IPS-18c (cell line): ENCODE results near the gene CEACAM5.

ENCODE experiments used
- H3K4me3 ChIP-seq: 2 replicates; pipeline ENCODE4 v1.7.0; 2013; ENCODE audit warnings: low read depth, mild to moderate bottlenecking, low read length, moderate library complexity; ENCODE audit not compliant: insufficient read depth
- H3K9me3 ChIP-seq: one replicate; pipeline ENCODE4 v1.6.1; 2013; ENCODE audit warnings: mild to moderate bottlenecking, low read length, moderate library complexity; ENCODE audit not compliant: control insufficient read depth, insufficient read depth

The CEACAM5 gene

DNA sequence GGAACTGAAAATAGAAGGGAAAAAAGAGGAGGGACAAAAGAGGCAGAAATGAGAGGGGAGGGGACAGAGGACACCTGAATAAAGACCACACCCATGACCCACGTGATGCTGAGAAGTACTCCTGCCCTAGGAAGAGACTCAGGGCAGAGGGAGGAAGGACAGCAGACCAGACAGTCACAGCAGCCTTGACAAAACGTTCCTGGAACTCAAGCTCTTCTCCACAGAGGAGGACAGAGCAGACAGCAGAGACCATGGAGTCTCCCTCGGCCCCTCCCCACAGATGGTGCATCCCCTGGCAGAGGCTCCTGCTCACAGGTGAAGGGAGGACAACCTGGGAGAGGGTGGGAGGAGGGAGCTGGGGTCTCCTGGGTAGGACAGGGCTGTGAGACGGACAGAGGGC is at the start of gene CEACAM5:
Gene CEACAM5, plus strand, starts transcription at position 146 of the 400 bp plus-strand sequence. Its CDS starts 106 bp downstream, at position 252.
- no peak within 1 kb of the TSS for H3K4me3 ChIP-seq
- no peaks in the 10 kb centered on the region for H3K9me3 ChIP-seq

DNA sequence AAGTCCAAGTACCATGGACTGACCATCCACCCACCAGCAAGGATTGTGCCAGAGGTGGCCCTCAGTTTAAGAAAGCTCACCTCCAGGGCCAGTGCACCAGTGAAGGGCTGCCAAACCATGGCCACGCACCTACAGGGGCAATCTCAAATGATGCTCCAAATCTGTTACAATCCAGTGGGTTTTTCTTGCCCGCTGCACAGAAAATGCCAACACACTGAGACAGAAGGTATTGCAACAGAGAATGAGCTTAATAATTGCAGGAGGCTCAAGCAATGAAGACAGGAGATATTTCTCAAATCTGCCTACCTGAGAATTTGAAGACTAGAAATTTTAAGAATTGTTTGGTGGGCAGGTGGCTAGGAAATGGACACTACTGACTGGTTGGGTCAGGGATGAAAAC is 42.4 kb upstream of the CEACAM5 start:
- H3K4me3 ChIP-seq, result no peak overlapping the region
- no peaks in the 10 kb centered on the region for H3K9me3 ChIP-seq

DNA sequence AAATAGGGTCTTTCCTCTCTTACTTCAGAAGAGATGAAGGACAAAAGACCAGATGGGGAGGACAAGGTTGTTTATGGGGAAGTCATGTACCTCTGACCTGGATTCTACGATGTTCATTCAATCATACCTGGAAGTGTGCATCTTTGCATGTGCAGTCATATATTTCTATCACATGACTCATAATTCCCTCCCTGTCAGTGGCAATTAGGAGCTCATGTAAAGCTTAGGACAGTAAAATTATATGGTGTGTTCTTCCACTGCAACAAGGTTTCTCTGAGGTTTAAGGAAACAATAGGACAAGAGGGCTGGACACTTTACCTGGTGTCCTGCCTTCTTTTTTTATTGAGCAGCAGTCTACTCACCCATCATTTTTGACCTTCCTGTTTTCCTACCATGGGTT is 40.1 kb upstream of the CEACAM5 start:
- Histone ChIP-seq H3K4me3 (no peak overlapping the region), H3K9me3 (no peaks in the 10 kb centered on the region)

DNA sequence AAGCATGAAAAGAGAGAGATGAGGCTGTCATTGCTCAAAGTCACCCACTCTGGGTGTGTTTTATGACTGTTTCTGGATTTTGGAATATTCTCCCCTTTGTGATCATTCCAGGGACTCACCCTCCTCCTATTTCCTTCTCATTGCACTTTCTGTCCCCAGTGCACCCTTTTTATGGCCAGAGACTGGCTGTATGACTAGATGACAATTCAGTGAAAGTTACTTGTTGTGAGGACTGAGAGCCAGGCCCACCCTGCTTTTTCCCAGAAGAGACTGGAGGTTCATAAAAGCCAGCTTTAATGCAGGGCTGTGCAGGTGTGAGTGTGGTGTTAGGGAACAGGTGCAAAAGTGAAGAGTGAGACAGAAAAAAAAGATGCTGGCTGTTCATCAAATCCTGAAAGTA is 37.7 kb upstream of the CEACAM5 start:
- Histone ChIP-seq H3K9me3 (no peaks in the 10 kb centered on the region), H3K4me3 (no peak overlapping the region)

DNA sequence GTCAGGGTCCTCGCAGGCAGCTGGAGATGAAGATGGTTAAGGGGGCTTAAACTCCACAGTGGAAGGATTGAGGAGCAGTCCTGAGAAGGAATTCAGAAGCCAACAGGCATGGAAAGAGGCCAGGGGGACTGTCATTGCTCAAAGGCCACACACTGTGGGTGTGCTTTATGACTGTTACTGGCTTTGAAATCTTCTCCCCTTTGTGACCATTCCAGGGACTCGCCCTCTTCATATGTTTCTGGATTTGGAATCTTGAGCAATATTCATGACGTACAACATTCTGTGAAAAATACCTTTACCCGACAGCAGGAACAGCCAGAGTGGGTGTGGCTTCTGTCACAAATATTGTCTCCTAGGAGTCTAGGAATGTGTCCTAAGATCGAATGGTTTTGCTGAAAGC is 36.9 kb upstream of the CEACAM5 start:
- H3K9me3 ChIP-seq, result no peaks in the 10 kb centered on the region
- no peak overlapping the region for H3K4me3 ChIP-seq

DNA sequence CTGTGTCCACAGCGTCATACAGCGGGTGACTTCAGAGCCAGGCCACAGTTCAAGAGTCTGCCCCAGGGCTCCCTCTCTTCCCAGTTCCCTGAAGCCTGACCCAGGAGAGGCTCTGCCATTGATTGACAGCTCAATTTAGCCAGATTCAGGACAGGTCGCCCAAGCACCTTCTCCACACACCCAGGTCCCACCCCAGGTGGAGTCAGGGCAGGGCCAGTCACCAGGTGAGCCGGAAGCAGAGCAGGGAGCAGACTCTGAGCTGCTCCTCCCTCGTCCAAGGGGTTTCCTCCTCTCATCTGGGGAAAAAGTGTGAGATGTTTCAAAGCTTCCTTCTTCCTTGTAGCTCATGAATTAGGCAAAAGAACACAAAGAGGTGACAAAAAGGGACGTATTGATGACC is 26.0 kb upstream of the CEACAM5 start:
- Histone ChIP-seq H3K9me3 (peaks cover 2% of the 10 kb centered on the region), H3K4me3 (no peak overlapping the region)

DNA sequence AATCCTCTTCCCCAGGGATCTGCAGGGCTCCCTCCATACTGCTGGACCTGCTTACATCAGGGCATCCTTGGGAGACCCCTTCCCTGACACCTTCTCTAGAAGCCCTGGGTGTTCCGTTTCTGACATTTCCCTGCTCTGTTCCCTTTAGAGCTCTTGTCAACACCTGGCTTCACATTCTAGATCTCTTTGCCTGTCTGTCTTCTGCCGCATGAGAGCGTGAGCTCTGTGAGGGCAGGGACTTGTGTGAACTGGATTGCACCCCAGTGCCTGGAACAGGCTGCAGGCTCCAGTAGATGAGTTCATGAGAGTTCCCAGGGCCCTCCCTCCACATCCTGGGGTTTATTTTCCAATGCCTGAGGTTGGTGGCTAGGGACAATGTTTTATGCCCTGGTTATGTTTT is 21.0 kb upstream of the CEACAM5 start:
- no peak overlapping the region for H3K4me3 ChIP-seq
- H3K9me3 ChIP-seq, result peaks cover 2% of the 10 kb centered on the region

DNA sequence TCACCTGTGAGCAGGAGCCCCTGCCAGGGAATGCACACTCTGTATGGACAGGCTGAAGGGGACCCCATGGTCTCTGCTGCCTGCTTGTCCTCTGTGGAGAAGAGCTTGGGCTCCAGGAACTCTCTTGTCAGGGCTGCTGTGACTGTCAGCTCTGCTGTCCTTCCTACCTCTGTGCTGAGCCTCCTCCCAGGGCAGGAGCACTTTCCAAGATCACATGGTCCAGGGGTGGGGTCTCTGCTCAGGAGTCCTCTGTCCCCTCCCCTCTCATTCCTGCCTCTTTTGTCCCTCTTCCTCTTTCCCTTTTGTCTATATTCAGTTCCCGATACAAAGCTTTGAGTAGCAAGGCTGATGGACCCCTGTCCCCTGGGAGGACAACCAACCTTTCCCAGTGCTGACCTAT is 20.3 kb upstream of the CEACAM5 start, which contains the start of gene CEACAM7:
Gene CEACAM7, minus strand, starts transcription at position 173 of the 400 bp plus-strand sequence. Its CDS starts 105 bp downstream, at position 68.
- H3K4me3 ChIP-seq, result no peak within 1 kb of the TSS
- peaks cover 2% of the 10 kb centered on the region for H3K9me3 ChIP-seq

DNA sequence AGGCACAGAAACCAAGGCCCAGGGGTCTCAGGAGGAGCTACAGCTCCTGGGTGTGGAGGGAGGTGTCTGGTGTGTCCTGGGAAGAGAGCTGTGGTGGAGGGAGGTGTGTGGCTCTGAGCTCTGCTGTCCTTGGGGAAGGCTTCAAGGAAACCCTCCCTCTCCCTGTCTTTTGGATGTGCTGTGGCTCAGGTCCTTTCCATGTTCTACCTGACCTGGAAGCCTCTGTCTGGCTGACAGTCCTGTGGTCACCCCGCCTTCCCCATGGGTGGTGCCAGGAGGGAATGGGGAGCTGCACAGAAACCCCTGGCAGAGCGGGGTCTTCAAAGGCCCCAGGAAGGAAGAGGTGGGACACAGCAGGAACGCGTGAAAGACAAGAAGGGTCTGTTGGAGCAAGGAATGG is 19.7 kb upstream of the CEACAM5 start:
- peaks cover 2% of the 10 kb centered on the region for H3K9me3 ChIP-seq

DNA sequence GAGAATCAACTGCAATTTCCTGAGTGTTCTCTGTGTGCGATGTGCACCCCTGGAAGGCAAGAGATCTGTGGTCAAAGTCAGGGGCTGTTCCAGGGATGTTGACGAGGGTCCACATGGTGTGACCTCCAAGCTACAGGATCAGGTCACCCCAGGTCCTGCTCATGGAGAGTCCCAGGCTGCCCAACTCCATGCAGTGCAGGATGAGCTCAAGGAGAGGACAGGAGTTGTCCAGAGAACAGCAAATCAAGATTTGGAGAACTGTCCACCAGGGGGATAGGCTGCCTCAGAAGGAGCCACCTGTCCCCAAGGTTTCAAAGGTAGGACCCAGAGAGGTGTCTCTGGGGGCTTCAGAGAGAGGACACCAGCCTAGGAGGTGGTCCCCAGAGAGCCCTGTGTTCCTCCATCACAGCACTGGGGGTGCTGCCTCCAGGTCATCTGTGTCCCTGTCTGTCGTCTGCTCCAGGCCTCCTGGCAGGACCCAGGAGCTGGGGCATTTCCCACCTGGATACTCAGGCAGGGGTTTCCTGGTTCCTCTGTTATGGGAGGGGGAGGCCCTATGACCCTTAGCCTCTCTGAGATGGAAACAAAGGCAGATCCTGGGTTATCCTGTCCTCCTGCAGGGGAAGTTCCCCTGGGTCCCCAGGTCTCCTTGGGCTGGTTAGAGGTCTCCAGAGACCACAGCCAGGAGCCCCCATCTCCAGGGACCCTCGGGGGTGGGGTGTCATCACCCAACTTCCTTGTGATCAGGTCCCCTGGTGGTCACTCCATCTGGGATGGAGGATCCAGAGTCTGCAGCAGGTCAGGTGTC is 18.2 kb upstream of the CEACAM5 start:
- no peak overlapping the region for H3K4me3 ChIP-seq
- no peaks in the 10 kb centered on the region for H3K9me3 ChIP-seq

More for the DNA sequence above, 19.7 kb upstream of the CEACAM5 start:
- no peak overlapping the region for H3K4me3 ChIP-seq

DNA sequence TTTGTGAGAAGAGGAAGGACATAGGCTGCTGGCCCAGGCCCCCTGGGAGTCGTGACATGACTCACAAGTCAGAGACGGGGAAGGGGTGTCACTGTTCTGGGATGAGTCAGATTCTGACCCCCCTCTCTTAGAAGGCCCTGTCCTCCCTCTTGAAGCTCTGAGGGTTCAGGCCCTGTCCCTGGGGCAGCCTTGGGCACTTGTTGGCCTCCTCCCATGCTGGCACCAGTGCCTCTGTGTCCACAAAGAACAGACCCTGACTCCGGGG is 17.7 kb upstream of the CEACAM5 start:
- Histone ChIP-seq H3K4me3 (no peak overlapping the region), H3K9me3 (no peaks in the 10 kb centered on the region)

DNA sequence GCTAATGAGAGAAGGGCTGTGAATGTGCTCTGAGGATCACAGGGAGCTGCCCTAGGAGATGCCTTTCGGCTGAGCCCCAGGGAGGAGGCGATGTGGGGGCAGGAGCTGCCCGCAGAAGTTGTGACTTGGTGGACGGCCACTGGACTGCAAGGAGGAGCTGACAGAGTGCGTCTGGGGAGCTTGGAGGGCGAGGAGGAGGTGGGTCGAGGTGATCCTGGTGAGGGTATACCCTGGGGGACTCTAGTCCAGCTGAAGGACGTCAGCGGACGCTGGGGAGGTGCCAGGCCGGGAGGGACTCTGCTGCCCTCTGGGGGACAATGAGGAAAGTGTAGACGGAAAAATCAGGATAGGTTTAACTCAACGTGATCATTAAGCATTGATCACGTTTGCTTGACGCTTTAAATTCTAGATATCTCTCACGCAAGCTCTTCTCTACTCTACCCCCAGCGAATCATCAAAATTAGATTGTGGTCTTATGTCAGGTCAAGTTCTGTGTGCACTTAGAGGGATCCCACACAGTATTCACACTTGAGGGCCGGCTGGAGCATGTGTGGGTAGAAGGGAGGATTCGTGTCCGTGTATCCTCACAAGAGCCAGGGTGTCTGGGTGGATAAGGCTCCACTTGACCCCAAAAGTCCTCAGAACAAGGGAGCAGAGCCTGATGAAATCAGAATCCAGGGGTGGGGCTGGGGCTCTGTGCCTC is 17.0 kb upstream of the CEACAM5 start:
- H3K4me3 ChIP-seq, result no peak overlapping the region
- no peaks in the 10 kb centered on the region for H3K9me3 ChIP-seq

DNA sequence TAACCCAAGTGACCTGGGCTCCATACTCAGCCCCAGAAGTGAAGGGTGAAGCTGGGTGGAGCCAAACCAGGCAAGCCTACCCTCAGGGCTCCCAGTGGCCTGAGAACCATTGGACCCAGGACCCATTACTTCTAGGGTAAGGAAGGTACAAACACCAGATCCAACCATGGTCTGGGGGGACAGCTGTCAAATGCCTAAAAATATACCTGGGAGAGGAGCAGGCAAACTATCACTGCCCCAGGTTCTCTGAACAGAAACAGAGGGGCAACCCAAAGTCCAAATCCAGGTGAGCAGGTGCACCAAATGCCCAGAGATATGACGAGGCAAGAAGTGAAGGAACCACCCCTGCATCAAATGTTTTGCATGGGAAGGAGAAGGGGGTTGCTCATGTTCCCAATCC is 14.2 kb upstream of the CEACAM5 start:
- H3K9me3 ChIP-seq, result no peaks in the 10 kb centered on the region

DNA sequence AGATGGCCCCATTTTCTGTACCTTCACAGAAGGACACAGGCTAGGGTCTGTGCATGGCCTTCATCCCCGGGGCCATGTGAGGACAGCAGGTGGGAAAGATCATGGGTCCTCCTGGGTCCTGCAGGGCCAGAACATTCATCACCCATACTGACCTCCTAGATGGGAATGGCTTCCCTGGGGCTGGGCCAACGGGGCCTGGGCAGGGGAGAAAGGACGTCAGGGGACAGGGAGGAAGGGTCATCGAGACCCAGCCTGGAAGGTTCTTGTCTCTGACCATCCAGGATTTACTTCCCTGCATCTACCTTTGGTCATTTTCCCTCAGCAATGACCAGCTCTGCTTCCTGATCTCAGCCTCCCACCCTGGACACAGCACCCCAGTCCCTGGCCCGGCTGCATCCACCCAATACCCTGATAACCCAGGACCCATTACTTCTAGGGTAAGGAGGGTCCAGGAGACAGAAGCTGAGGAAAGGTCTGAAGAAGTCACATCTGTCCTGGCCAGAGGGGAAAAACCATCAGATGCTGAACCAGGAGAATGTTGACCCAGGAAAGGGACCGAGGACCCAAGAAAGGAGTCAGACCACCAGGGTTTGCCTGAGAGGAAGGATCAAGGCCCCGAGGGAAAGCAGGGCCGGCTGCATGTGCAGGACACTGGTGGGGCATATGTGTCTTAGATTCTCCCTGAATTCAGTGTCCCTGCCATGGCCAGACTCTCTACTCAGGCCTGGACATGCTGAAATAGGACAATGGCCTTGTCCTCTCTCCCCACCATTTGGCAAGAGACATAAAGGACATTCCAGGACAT is 13.4 kb upstream of the CEACAM5 start:
- Histone ChIP-seq H3K4me3 (no peak overlapping the region), H3K9me3 (no peaks in the 10 kb centered on the region)

More for the DNA sequence above, 14.2 kb upstream of the CEACAM5 start:
- no peak overlapping the region for H3K4me3 ChIP-seq

DNA sequence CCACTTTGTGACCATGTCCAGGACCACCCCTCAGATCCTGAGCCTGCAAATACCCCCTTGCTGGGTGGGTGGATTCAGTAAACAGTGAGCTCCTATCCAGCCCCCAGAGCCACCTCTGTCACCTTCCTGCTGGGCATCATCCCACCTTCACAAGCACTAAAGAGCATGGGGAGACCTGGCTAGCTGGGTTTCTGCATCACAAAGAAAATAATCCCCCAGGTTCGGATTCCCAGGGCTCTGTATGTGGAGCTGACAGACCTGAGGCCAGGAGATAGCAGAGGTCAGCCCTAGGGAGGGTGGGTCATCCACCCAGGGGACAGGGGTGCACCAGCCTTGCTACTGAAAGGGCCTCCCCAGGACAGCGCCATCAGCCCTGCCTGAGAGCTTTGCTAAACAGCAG is 12.7 kb upstream of the CEACAM5 start:
- Histone ChIP-seq H3K4me3 (no peak overlapping the region), H3K9me3 (no peaks in the 10 kb centered on the region)

DNA sequence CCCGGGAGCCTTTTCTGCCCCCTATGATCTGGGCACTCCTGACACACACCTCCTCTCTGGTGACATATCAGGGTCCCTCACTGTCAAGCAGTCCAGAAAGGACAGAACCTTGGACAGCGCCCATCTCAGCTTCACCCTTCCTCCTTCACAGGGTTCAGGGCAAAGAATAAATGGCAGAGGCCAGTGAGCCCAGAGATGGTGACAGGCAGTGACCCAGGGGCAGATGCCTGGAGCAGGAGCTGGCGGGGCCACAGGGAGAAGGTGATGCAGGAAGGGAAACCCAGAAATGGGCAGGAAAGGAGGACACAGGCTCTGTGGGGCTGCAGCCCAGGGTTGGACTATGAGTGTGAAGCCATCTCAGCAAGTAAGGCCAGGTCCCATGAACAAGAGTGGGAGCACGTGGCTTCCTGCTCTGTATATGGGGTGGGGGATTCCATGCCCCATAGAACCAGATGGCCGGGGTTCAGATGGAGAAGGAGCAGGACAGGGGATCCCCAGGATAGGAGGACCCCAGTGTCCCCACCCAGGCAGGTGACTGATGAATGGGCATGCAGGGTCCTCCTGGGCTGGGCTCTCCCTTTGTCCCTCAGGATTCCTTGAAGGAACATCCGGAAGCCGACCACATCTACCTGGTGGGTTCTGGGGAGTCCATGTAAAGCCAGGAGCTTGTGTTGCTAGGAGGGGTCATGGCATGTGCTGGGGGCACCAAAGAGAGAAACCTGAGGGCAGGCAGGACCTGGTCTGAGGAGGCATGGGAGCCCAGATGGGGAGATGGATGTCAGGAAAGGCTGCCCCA is 11.8 kb upstream of the CEACAM5 start:
- no peak overlapping the region for H3K4me3 ChIP-seq
- no peaks in the 10 kb centered on the region for H3K9me3 ChIP-seq

DNA sequence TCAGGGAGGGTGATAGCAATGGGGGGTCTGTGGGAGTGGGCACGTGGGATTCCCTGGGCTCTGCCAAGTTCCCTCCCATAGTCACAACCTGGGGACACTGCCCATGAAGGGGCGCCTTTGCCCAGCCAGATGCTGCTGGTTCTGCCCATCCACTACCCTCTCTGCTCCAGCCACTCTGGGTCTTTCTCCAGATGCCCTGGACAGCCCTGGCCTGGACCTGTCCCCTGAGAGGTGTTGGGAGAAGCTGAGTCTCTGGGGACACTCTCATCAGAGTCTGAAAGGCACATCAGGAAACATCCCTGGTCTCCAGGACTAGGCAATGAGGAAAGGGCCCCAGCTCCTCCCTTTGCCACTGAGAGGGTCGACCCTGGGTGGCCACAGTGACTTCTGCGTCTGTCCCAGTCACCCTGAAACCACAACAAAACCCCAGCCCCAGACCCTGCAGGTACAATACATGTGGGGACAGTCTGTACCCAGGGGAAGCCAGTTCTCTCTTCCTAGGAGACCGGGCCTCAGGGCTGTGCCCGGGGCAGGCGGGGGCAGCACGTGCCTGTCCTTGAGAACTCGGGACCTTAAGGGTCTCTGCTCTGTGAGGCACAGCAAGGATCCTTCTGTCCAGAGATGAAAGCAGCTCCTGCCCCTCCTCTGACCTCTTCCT is 11.1 kb upstream of the CEACAM5 start:
- Histone ChIP-seq H3K9me3 (no peaks in the 10 kb centered on the region), H3K4me3 (no peak overlapping the region)
